Gastrocnemius medialis (tissue), 4 donors: ENCODE results near the gene HSFX2. TPM values are rescaled to one million over a fixed set of nuclear protein-coding genes. Genes with fewer than 3 reads are reported as not detected.
"Not testable (repeated sequence)": the region's sequence is repeated elsewhere in the genome, so short reads cannot be mapped to it uniquely, and the experiment has no call there.

Experiments used
- ATAC-seq, 2 donors: fragments of 150-250 bp; one replicate each; pipeline ENCODE4 v1.9.1; 2016
- DNase-seq, 2 donors: peaks; one replicate each; pipeline ENCODE4 v3.0.0-alpha.2; 2019
- H3K27ac ChIP-seq, 4 donors: fragments of 200-600 bp; sonication (generic); 1 replicate in 1 of 4; 2 replicates in 3 of 4; pipeline ENCODE4 v1.5.1; 2016 to 2018; ENCODE audit warnings: mild to moderate bottlenecking in 2 of 4, moderate library complexity in 1 of 4
- H3K27me3 ChIP-seq, 3 donors: fragments of 200-600 bp; sonication (generic) in 2 of 3; 1 replicate in 1 of 3; 2 replicates in 2 of 3; pipeline versions ENCODE4 v1.5.1 to v1.6.0; 2016 to 2019; ENCODE audit warnings: mild to moderate bottlenecking in 1 of 3, moderate library complexity in 1 of 3
- H3K36me3 ChIP-seq, 2 donors: fragments of 200-600 bp; sonication (generic) in 1 of 2; one replicate each; pipeline ENCODE4 v1.5.1; 2017 to 2018
- H3K4me1 ChIP-seq, 2 donors: fragments of 200-600 bp; sonication (generic) in 1 of 2; one replicate each; pipeline ENCODE4 v1.5.1; 2016 to 2017; ENCODE audit warnings: mild to moderate bottlenecking in 2 of 2
- H3K4me3 ChIP-seq, 4 donors: fragments of 200-600 bp; sonication (generic) in 3 of 4; 1 replicate in 1 of 4; 2 replicates in 3 of 4; pipeline ENCODE4 v1.5.1; 2016 to 2019; ENCODE audit warnings: mild to moderate bottlenecking in 2 of 4
- H3K9me3 ChIP-seq, 3 donors: fragments of 200-600 bp; sonication (generic) in 2 of 3; 1 replicate in 1 of 3; 2 replicates in 2 of 3; pipeline ENCODE4 v1.5.1; 2016 to 2019
- POLR2A ChIP-seq, 2 donors: fragments of 450-650 bp; IDR thresholded peaks; one replicate each; pipeline ENCODE4 v1.6.1; 2017; ENCODE audit warnings: antibody characterized with exemption in 2 of 2, mild to moderate bottlenecking in 2 of 2, moderate library complexity in 2 of 2
- in situ Hi-C, 4 donors: fragments of 200-750 bp; cut with MboI; loops; one replicate each; pipeline versions ENCODE4 v1.15.0 to v1.8.0; 2017; ENCODE audit warnings: low sequenced_read_pairs in 4 of 4
- intact Hi-C: fragments of 100-400 bp; cut with DNase I; formaldehyde crosslinking; loops from one replicate; pipeline ENCODE4 v1.15.1; 2023; ENCODE audit warnings: low total_unique reads
- total RNA-seq, 4 donors: library from RNA; depleted of rRNA; stranded (reverse); fragments of >200 nt; gene quantifications; one replicate each; pipeline versions ENCODE4 v1.1.0 to v1.2.3, GENCODE V29; 2016
- TF ChIP-seq, protein P1 (sequence below), 5 experiments: fragments of 450-650 bp in 3 of 5; fragments of 200-600 bp in 2 of 5; sonication (generic) in 2 of 5; IDR thresholded peaks in 4 of 5; conservative IDR thresholded peaks in 1 of 5; 1 replicate in 4 of 5; 2 replicates in 1 of 5; pipeline ENCODE4 v1.5.1; 2016 to 2019; ENCODE audit warnings: antibody characterized with exemption in 5 of 5, mild to moderate bottlenecking in 3 of 5, moderate library complexity in 3 of 5

Gene HSFX2
- total RNA-seq, 4 donors from 2014 or later: 0.36 to 2.0 (median 0.49) TPM; not detected in 1

DNA sequence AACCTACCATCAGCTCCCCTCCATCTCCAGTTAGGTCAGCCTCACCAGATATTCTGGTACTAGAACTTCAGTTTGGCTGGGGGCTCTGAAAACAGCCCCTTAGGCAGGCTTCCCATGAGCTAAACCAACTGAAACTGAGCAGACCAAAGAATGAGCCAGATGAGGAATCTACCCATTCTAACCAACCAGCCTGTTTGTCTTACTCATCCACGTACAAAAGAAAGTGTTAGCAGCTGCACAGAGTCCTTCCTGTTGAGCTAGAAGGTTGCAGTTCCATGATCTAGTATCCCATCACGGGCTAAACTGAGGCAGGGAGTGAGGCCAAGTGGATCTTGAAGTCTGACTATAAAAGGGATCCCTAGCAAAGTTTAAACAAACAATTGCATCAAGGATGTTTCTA is 25.3 kb downstream of the HSFX2 start:
- Histone ChIP-seq H3K36me3 (no peaks in the 10 kb centered on the region), H3K4me3 (no peak overlapping the region), H3K4me1 (no peaks in the 10 kb centered on the region), H3K27ac (no peak overlapping the region), H3K27me3 (no peaks in the 10 kb centered on the region), H3K9me3 (no peaks in the 10 kb centered on the region)
- no peak for DNase-seq
- intact Hi-C loops: no loop called here
- TF ChIP-seq, protein P1, sequence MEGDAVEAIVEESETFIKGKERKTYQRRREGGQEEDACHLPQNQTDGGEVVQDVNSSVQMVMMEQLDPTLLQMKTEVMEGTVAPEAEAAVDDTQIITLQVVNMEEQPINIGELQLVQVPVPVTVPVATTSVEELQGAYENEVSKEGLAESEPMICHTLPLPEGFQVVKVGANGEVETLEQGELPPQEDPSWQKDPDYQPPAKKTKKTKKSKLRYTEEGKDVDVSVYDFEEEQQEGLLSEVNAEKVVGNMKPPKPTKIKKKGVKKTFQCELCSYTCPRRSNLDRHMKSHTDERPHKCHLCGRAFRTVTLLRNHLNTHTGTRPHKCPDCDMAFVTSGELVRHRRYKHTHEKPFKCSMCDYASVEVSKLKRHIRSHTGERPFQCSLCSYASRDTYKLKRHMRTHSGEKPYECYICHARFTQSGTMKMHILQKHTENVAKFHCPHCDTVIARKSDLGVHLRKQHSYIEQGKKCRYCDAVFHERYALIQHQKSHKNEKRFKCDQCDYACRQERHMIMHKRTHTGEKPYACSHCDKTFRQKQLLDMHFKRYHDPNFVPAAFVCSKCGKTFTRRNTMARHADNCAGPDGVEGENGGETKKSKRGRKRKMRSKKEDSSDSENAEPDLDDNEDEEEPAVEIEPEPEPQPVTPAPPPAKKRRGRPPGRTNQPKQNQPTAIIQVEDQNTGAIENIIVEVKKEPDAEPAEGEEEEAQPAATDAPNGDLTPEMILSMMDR (IDR thresholded peaks at IDR 0.05 in 4 of 5, conservative IDR thresholded peaks at IDR 0.05 in 1 of 5): no peak
- no peak for TF ChIP-seq POLR2A (IDR thresholded peaks at IDR 0.05)
- in situ Hi-C loops: no loop called here
- no peak for ATAC-seq

DNA sequence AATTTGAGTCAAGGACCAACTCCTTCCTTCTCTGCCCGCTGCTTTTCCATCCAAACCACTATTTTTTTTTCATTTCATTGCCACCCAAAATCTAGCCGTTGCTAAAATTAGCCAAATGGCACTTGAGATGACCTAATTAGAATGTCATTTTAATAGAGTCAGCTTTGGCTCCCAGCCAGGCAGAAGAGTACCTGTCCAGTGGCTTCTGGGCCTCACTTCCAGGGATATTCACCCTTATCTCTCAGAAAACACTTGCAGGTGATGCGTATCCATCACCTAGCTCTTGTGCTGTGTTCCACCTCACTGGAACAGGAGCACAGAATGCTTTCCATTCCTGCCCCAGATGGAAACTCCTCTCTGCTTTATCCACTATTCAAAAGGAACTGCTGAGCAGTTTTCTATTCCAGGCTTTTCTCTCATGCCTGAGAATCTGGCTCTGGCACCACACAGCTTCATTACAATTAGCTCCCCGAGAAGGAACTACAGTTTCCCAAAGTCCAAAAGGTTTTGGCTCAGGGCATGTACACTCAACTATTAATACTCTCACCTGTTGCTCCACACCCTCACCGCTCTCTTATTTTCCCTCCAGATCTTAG is 26.3 kb downstream of the HSFX2 start:
- in situ Hi-C loops: no loop called here
- ATAC-seq: no peak

DNA sequence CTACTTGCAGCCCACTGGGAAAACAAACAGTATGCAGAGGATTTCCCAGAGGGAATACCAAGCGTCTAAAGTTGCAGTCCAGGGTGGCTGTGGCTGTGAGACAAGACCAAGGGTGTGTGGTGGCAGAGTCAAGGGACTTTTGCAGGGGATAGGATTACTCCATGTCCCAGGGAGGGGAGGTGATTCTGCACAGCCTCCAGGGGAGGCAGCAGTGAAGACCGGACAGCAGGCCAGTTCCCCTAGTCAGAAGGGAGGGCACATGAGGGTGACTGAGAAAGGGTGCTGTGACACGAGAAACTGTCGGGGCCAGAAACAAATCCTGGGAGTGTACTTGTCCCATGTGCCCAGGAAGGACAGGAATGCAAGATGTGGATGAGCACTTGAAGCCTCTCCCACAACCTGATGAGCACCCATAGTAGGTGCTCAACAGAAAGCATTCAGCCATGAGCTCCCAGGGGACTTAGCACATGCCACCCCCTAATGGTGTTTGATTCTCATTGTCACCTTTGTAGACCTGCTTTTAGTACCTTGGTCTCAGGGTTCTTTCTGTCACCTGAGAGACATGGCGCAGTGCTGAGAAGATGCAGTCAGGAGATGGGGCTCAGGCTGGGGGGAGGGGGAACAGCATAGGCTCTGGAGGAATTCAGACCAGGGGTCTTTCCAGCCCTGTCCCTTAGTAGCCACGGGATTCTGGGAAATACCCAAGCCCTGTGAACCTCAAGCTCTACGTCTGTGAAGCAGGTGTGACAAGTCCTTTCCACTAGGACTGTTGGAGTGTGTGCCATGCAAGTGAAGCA is 27.3 kb downstream of the HSFX2 start:
- no peak overlapping the region for H3K27ac ChIP-seq
- DNase-seq: no peak
- no peak overlapping the region for H3K4me3 ChIP-seq
- no peak for ATAC-seq
- H3K4me1 ChIP-seq: no peaks in the 10 kb centered on the region
- in situ Hi-C loops: no loop called here
- no peak for TF ChIP-seq POLR2A (IDR thresholded peaks at IDR 0.05)
- TF ChIP-seq, protein P1 (IDR thresholded peaks at IDR 0.05 in 4 of 5, conservative IDR thresholded peaks at IDR 0.05 in 1 of 5): no peak
- H3K27me3 ChIP-seq: no peaks in the 10 kb centered on the region
- H3K9me3 ChIP-seq: no peaks in the 10 kb centered on the region
- H3K36me3 ChIP-seq: no peaks in the 10 kb centered on the region
- intact Hi-C loops: no loop called here

More for the DNA sequence above, 26.3 kb downstream of the HSFX2 start:
- no peak for DNase-seq
- no peaks in the 10 kb centered on the region for H3K9me3 ChIP-seq
- H3K4me3 ChIP-seq: no peak overlapping the region
- H3K27me3 ChIP-seq: no peaks in the 10 kb centered on the region
- intact Hi-C loops: no loop called here
- TF ChIP-seq POLR2A (IDR thresholded peaks at IDR 0.05): no peak
- TF ChIP-seq, protein P1 (IDR thresholded peaks at IDR 0.05 in 4 of 5, conservative IDR thresholded peaks at IDR 0.05 in 1 of 5): no peak
- H3K36me3 ChIP-seq: no peaks in the 10 kb centered on the region
- H3K27ac ChIP-seq: no peak overlapping the region
- H3K4me1 ChIP-seq: no peaks in the 10 kb centered on the region

DNA sequence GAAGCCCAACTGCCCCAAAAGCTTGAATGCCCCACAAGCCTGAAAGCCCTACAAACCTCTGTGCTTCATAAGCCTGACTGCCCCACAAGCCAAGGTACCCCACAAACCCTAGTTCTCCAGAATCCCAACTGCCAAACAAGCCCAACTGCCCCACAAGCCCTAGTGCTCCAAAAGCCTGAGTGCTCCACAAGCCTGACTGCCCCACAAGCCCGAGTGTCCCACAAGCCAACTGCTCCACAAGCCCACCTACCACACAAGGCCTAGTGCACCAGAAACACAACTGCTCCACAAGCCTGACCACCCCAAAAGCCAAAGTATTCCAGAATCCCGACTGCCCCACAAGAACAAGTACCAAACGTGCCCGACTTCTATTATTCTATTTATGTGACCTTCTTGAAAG is 31.8 kb downstream of the HSFX2 start:
- no peaks in the 10 kb centered on the region for H3K9me3 ChIP-seq
- in situ Hi-C loops (no loop called here), intact Hi-C loops (no loop called here)
- H3K4me3 ChIP-seq: no peak overlapping the region
- no peaks in the 10 kb centered on the region for H3K4me1 ChIP-seq
- TF ChIP-seq POLR2A (IDR thresholded peaks at IDR 0.05): no peak
- TF ChIP-seq, protein P1 (IDR thresholded peaks at IDR 0.05 in 4 of 5, conservative IDR thresholded peaks at IDR 0.05 in 1 of 5): no peak
- ATAC-seq: no peak
- H3K27ac ChIP-seq: no peak overlapping the region
- no peaks in the 10 kb centered on the region for H3K36me3 ChIP-seq
- H3K27me3 ChIP-seq: no peaks in the 10 kb centered on the region
- DNase-seq: no peak

DNA sequence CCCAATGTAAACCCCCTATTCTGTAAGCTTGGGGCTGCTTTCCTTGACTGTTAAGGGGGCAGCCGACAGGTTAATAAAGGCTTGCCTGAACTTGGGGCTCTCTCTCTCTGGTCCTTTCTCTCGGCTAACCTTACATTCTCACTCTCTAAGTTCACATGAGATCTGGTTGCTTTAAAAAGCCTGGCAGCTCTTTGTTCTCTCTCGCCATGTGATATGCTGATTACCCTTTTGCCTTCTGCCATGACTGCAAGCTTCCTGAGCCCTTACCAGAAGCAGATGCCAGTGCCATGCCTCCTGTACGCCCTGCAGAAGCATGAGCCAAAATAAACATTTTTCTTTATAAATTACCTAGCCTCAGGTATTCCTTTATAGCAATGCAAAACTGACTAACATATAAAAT is 39.9 kb downstream of the HSFX2 start:
- H3K27me3 ChIP-seq, H3K27ac ChIP-seq, H3K9me3 ChIP-seq, intact Hi-C loops, H3K4me1 ChIP-seq, ATAC-seq, H3K4me3 ChIP-seq, in situ Hi-C loops, DNase-seq, H3K36me3 ChIP-seq: not testable (repeated sequence)

DNA sequence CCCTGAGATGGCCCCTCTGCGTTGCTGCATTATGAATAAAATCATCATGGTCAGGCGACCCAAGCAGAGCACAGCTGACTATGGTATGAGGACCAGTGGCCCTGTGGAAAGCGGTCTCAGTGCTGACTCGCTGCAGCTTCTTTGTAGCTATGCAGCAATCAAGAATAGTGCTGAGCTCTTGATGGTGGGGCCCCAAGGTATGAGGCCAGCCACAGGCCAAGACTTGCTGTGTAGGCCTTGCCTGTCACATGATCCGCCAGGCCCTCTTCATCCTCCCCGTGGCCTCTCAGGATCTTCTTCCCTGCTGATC is 43.2 kb downstream of the HSFX2 start:
- in situ Hi-C loops, H3K27ac ChIP-seq, intact Hi-C loops: not testable (repeated sequence)

DNA sequence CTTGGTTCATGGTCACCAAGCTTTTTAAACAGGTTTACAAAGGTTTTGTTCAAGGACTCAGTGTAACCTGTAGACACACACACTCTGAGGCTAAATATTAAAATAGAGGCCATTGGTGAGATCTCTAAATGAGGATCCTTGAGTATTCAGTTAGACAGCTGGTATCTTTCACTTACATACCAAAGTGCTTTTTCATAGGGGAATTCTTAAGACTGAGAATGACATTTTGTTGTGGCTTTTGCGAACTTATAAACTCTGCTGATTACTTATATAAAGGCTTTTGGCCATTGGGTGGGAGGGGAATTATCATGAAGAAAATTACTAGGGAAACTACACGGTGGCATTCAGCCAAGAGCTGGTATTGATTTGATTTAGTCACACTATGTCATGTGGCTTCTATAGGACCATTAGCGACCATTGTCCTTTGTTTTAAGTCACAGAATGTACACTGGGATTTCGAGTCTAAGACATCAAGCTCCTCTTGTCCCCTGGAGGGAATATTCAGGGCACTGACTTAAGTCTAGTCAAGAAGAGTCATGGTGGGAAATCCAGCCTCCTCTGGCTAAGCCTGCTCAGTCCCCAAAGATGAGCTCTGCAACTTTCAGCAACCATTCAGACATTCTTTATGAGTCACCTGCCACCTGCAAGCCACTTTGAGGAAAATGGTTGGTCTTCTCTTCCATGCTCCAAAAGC is 43.7 kb downstream of the HSFX2 start:
- intact Hi-C loops, H3K9me3 ChIP-seq, DNase-seq, in situ Hi-C loops, H3K4me1 ChIP-seq, ATAC-seq, H3K27ac ChIP-seq, H3K36me3 ChIP-seq, H3K27me3 ChIP-seq, H3K4me3 ChIP-seq: not testable (repeated sequence)

More for the DNA sequence above, 43.2 kb downstream of the HSFX2 start:
- not testable (repeated sequence) for H3K36me3 ChIP-seq, H3K27me3 ChIP-seq, DNase-seq, ATAC-seq, H3K9me3 ChIP-seq, H3K4me3 ChIP-seq, H3K4me1 ChIP-seq
